SK-N-MC (cell line): Measurements from ENCODE around the gene CDC42BPB.

Source experiments
- DNase-seq: peaks from one replicate; pipeline ENCODE4 v3.0.0-alpha.2; 2011; ENCODE audit warnings: low read depth, low spot score
- H3K27ac ChIP-seq: fragments of 200-600 bp; sonication (generic); 2 replicates; pipeline ENCODE4 v1.5.1; 2016; ENCODE audit warnings: mixed run types
- H3K36me3 ChIP-seq: fragments of 200-600 bp; sonication (generic); 2 replicates; pipeline ENCODE4 v1.6.1; 2017; ENCODE audit warnings: antibody characterized with exemption, low read length, mixed read lengths; ENCODE audit not compliant: insufficient read depth
- H3K4me3 ChIP-seq: fragments of 200-600 bp; sonication (generic); 2 replicates; pipeline ENCODE4 v1.5.1; 2016
- H3K9ac ChIP-seq: fragments of 200-600 bp; sonication (generic); 2 replicates; pipeline ENCODE4 v1.8.0; 2017; ENCODE audit warnings: mixed run types, mixed read lengths; ENCODE audit not compliant: insufficient read length
- H3K9me3 ChIP-seq: fragments of 200-600 bp; sonication (generic); 2 replicates; pipeline ENCODE4 v1.6.1; 2017; ENCODE audit warnings: low read depth, mild to moderate bottlenecking, antibody characterized with exemption, low read length, moderate library complexity, mixed read lengths
- EZH2 ChIP-seq: fragments of 200-600 bp; sonication (generic); IDR thresholded peaks from one replicate; pipeline ENCODE4 v1.6.1; 2017; ENCODE audit warnings: antibody characterized with exemption
- FOXP2 ChIP-seq: optimal IDR thresholded peaks from 2 replicates; pipeline ENCODE3; 2011; ENCODE audit warnings: mild to moderate bottlenecking, moderate library complexity; ENCODE audit not compliant: insufficient read depth; ENCODE audit errors: extremely low read length, control extremely low read depth
- POLR2AphosphoS5 ChIP-seq: IDR thresholded peaks from 2 replicates; pipeline ENCODE4 v1.6.1; 2012; ENCODE audit warnings: mild to moderate bottlenecking, low read depth, low read length, borderline replicate concordance

Gene CDC42BPB

GRCh38 chr14:102907303-102907844 is 150.0 kb downstream of the CDC42BPB start:
- Histone ChIP-seq H3K27ac (no peak overlapping the region), H3K9ac (no peak overlapping the region), H3K4me3 (no peak overlapping the region), H3K36me3 (peaks cover 36% of the 10 kb centered on the region), H3K9me3 (no peaks in the 10 kb centered on the region)
- no peak for DNase-seq
- TF ChIP-seq FOXP2 (no peak), POLR2AphosphoS5 (no peak), EZH2 (no peak)

DNA sequence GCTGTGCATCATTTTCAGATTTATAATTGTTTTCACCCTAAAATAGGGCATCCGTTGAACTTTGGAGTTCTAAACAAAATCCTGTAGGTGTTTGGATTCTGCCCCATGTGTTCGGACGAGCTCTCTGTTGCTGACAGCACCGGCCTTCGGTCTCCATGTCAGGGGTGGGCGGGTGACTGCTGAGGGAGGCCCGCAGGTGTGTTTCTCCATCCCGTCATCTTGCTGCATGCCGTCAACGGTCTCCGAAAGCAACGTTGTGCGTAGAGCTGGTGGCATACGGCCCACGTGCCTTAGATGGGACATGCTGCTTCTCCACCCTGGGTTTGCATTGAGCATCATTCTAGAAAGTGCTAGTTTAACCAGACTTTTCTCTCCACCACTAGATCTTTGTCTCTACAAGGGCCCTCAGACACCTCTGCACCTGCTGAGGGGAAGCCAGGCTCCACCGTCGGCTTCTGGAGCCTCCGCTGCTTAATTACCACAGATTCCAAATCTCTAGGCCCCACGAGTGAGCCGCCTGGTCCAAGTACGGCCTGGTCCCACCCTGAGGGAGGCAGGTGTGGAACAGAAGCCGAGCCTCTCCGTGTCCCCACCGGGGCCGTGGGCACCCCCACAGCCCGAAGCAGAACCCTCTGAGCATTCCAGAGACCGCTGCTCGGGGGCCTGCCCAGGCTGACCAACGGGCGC is 150.6 kb downstream of the CDC42BPB start:
- H3K9ac ChIP-seq = no peak overlapping the region
- no peak overlapping the region for H3K4me3 ChIP-seq
- H3K9me3 ChIP-seq = no peaks in the 10 kb centered on the region
- TF ChIP-seq POLR2AphosphoS5 (no peak), FOXP2 (no peak), EZH2 (no peak)
- no peak overlapping the region for H3K27ac ChIP-seq
- H3K36me3 ChIP-seq = peaks cover 36% of the 10 kb centered on the region
- DNase-seq = no peak

DNA sequence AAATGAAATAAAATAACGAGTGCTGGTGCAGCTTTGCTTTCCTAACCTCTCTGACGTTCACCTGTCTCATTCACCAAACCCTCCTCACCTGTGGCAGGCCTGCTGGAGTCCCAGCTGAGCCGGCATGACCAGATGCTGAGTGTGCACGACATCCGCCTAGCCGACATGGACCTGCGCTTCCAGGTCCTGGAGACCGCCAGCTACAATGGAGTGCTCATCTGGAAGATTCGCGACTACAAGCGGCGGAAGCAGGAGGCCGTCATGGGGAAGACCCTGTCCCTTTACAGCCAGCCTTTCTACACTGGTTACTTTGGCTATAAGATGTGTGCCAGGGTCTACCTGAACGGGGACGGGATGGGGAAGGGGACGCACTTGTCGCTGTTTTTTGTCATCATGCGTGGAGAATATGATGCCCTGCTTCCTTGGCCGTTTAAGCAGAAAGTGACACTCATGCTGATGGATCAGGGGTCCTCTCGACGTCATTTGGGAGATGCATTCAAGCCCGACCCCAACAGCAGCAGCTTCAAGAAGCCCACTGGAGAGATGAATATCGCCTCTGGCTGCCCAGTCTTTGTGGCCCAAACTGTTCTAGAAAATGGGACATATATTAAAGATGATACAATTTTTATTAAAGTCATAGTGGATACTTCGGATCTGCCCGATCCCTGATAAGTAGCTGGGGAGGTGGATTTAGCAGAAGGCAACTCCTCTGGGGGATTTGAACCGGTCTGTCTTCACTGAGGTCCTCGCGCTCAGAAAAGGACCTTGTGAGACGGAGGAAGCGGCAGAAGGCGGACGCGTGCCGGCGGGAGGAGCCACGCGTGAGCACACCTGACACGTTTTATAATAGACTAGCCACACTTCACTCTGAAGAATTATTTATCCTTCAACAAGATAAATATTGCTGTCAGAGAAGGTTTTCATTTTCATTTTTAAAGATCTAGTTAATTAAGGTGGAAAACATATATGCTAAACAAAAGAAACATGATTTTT is 151.9 kb downstream of the CDC42BPB start:
- TF ChIP-seq EZH2 = no peak
- TF ChIP-seq POLR2AphosphoS5 = no peak
- no peak for TF ChIP-seq FOXP2
- Histone ChIP-seq H3K36me3 (peaks cover 40% of the 10 kb centered on the region), H3K9ac (no peak overlapping the region), H3K9me3 (no peaks in the 10 kb centered on the region), H3K4me3 (no peak overlapping the region), H3K27ac (peak overlapping the region; percentile 7; the same call in 1 of the 2 replicates)
- no peak for DNase-seq

GRCh38 chr14:102903889-102904512 is 153.3 kb downstream of the CDC42BPB start:
- H3K27ac ChIP-seq = no peak overlapping the region
- no peak overlapping the region for H3K9ac ChIP-seq
- H3K4me3 ChIP-seq = no peak overlapping the region
- DNase-seq = no peak
- TF ChIP-seq EZH2 (no peak), POLR2AphosphoS5 (no peak), FOXP2 (no peak)
- no peaks in the 10 kb centered on the region for H3K9me3 ChIP-seq
- peaks cover 44% of the 10 kb centered on the region for H3K36me3 ChIP-seq

DNA sequence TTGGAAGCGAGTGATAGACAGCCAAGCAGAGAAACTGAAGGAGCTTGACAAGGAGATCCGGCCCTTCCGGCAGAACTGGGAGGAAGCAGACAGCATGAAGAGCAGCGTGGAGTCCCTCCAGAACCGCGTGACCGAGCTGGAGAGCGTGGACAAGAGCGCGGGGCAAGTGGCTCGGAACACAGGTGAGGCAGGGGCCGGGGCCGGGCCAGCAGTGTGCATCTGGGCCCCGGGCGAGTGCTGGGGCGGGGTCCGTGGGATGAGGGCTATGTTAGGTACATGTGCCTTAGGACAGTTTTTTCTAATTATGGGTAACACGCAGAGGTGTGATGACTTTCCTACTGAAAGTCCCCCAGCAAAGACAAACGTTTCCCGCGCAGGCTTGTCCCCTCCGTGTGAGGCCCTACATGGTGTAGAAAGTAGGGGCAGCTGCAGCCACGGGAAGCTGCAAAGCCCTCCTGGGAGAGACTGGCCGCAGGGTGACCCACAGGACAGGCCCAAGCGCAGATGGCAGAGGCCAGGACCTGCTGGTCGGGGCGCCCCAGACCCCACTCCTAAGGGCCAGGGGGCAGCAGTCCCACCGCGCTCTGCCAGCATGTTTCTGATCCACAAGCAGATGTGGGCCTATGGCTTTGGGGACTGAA is 154.0 kb downstream of the CDC42BPB start:
- no peak for TF ChIP-seq POLR2AphosphoS5
- TF ChIP-seq FOXP2 = no peak
- no peak for TF ChIP-seq EZH2
- no peak overlapping the region for H3K4me3 ChIP-seq
- peaks cover 44% of the 10 kb centered on the region for H3K36me3 ChIP-seq
- H3K9ac ChIP-seq = no peak overlapping the region
- no peaks in the 10 kb centered on the region for H3K9me3 ChIP-seq
- no peak for DNase-seq
- no peak overlapping the region for H3K27ac ChIP-seq

- no peak for DNase-seq
Observed at GRCh38 chr14:102902523-102903247, 154.7 kb downstream of the CDC42BPB start.

DNA sequence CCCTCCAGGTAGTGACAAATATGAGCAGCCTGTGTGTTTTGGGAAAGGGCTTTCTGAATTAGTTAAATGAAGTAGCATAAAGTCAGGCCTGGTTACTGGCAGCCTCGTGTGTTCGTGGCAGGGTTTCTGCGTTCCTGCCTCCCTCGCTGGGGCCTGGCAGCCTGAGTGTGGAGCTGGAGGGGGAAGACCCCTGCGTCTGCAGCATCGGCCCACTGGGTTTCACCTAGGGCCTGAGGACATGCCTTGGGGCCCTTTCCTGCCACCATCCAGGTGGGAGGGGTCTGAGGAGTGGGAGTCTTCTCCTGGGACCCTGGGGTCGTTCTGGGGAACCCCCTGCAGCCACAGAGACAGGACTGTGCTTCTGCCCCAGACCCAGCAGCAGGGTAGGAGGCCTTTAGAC is 155.3 kb downstream of the CDC42BPB start:
- no peak for DNase-seq
- no peak overlapping the region for H3K9ac ChIP-seq
- TF ChIP-seq POLR2AphosphoS5 (no peak), FOXP2 (no peak), EZH2 (no peak)
- H3K9me3 ChIP-seq = no peaks in the 10 kb centered on the region
- H3K27ac ChIP-seq = no peak overlapping the region
- H3K36me3 ChIP-seq = peaks cover 39% of the 10 kb centered on the region
- H3K4me3 ChIP-seq = no peak overlapping the region

More at GRCh38 chr14:102902523-102903247, 154.7 kb downstream of the CDC42BPB start:
- H3K27ac ChIP-seq = no peak overlapping the region
- H3K4me3 ChIP-seq = no peak overlapping the region
- H3K9ac ChIP-seq = no peak overlapping the region
- H3K36me3 ChIP-seq = peaks cover 44% of the 10 kb centered on the region
- TF ChIP-seq EZH2 (no peak), POLR2AphosphoS5 (no peak), FOXP2 (no peak)
- no peaks in the 10 kb centered on the region for H3K9me3 ChIP-seq

DNA sequence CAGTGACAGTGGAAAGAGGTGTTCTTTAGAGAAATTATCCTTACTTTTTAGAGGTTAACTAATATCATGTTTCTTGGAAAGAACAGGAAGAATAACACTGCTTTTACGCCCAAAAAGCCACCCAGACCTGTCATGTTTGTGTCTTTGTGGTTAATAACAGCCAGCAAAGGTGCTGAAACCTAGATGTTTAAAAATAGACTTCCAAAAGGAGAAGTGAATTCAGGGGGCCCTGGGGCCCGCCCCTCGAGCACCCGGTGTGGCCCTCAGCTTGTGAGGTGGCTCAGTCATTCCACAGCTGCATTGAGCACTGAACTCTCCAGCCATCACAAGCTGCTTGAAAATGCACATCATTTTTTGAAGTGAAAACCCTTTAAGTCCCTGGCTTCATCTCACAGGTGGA is 155.7 kb downstream of the CDC42BPB start:
- Histone ChIP-seq H3K27ac (no peak overlapping the region), H3K9ac (no peak overlapping the region)
- no peak for DNase-seq

More for the DNA sequence above, 155.7 kb downstream of the CDC42BPB start:
- TF ChIP-seq POLR2AphosphoS5 (no peak), FOXP2 (no peak), EZH2 (no peak)
- no peaks in the 10 kb centered on the region for H3K9me3 ChIP-seq
- no peak overlapping the region for H3K4me3 ChIP-seq
- H3K36me3 ChIP-seq = peaks cover 35% of the 10 kb centered on the region
